Keratinocyte (primary cell): ENCODE data around the gene SPSB4. TPM values are rescaled to one million over a fixed set of nuclear protein-coding genes. Genes with fewer than 3 reads are reported as not detected.

ENCODE experiments used
- DNase-seq: peaks from one replicate; pipeline ENCODE4 v3.0.0-alpha.2; 2011; ENCODE audit warnings: low read depth, missing footprints, low spot score
- FAIRE-seq: peaks from 2 replicates; lab custom pipeline; 2011; peaks lifted over from hg19 to GRCh38; lab: Jason Lieb, UNC
- H2AFZ ChIP-seq: 2 replicates; pipeline ENCODE4 v1.6.0; 2012; ENCODE audit warnings: low read length, control low read depth, inconsistent platforms; ENCODE audit not compliant: control insufficient read depth
- H3K27ac ChIP-seq: 2 replicates; pipeline ENCODE4 v1.5.1; 2011; ENCODE audit warnings: low read length; ENCODE audit not compliant: control insufficient read depth, insufficient read depth
- H3K27me3 ChIP-seq: 3 replicates; pipeline ENCODE4 v1.6.0; 2011; ENCODE audit warnings: low read length; ENCODE audit not compliant: control insufficient read depth, insufficient read depth; ENCODE audit errors: extremely low read depth
- H3K36me3 ChIP-seq, 2 experiments: 2 replicates in 1 of 2; 3 replicates in 1 of 2; pipeline ENCODE4 v1.5.1; 2011; ENCODE audit warnings: low read length in 2 of 2, mild to moderate bottlenecking in 1 of 2; ENCODE audit not compliant: control insufficient read depth in 2 of 2, insufficient read depth in 2 of 2; ENCODE audit errors: extremely low read depth in 1 of 2
- H3K4me1 ChIP-seq: 3 replicates; pipeline ENCODE4 v1.5.1; 2011; ENCODE audit warnings: low read length; ENCODE audit not compliant: control insufficient read depth, insufficient read depth; ENCODE audit errors: extremely low read depth
- H3K4me2 ChIP-seq: 3 replicates; pipeline ENCODE4 v1.6.0; 2011; ENCODE audit warnings: low read depth, low read length; ENCODE audit not compliant: control insufficient read depth, insufficient read depth; ENCODE audit errors: extremely low read depth
- H3K4me3 ChIP-seq, 3 experiments: fragments of 200-600 bp in 1 of 3; sonication (generic) in 1 of 3; 2 replicates in 2 of 3; 3 replicates in 1 of 3; pipeline ENCODE4 v1.5.1; 2011 to 2016; ENCODE audit warnings: low read length in 3 of 3, mild to moderate bottlenecking in 3 of 3, control low read depth in 2 of 3, inconsistent platforms in 1 of 3, low read depth in 1 of 3, mixed read lengths in 1 of 3, mixed run types in 1 of 3, moderate library complexity in 1 of 3; ENCODE audit not compliant: control insufficient read depth in 2 of 3, insufficient read depth in 2 of 3; ENCODE audit errors: extremely low read depth in 1 of 3
- H3K79me2 ChIP-seq: 2 replicates; pipeline ENCODE4 v1.6.0; 2012; ENCODE audit warnings: low read length; ENCODE audit not compliant: control insufficient read depth, insufficient read depth
- H3K9ac ChIP-seq: 3 replicates; pipeline ENCODE4 v1.6.0; 2011; ENCODE audit warnings: low read length; ENCODE audit not compliant: control insufficient read depth, insufficient read depth; ENCODE audit errors: extremely low read depth
- H3K9me1 ChIP-seq: 3 replicates; pipeline ENCODE4 v1.6.0; 2011; ENCODE audit warnings: low read length; ENCODE audit not compliant: control insufficient read depth, insufficient read depth; ENCODE audit errors: extremely low read depth
- H3K9me3 ChIP-seq: 2 replicates; pipeline ENCODE4 v1.5.1; 2012; ENCODE audit warnings: low read depth, low read length; ENCODE audit not compliant: control insufficient read depth
- H4K20me1 ChIP-seq: 3 replicates; pipeline ENCODE4 v1.6.0; 2011; ENCODE audit warnings: low read length; ENCODE audit not compliant: control insufficient read depth, insufficient read depth; ENCODE audit errors: extremely low read depth
- EZH2 ChIP-seq: IDR thresholded peaks from one replicate; pipeline ENCODE4 v1.6.1; 2012; ENCODE audit warnings: inconsistent platforms, mild to moderate bottlenecking, low read length, moderate library complexity
- dilution Hi-C: fragments of 300-500 bp; cut with MboI; formaldehyde crosslinking; loops from one replicate; pipeline ENCODE4 v1.7.0; 2020; ENCODE audit warnings: low sequenced_read_pairs; ENCODE audit not compliant: extremely low pct_ligation_motif_present
- polyA plus RNA-seq, 5 experiments: library from polyadenylated mRNA; depleted of rRNA in 3 of 5; stranded (reverse) in 3 of 5; stranded (forward) in 1 of 5; unstranded in 1 of 5; fragments of >200 nt; gene quantifications; 1 replicate in 1 of 5; 2 replicates in 3 of 5; 3 replicates in 1 of 5; pipeline versions ENCODE4 v1.2.1 to v1.2.3, GENCODE V29; 2011 to 2012; ENCODE audit warnings: missing spikeins in 2 of 5, low read depth in 1 of 5, low replicate concordance in 1 of 5
- TF ChIP-seq, protein P1 (sequence below), 3 experiments: IDR thresholded peaks in 1 of 3; conservative IDR thresholded peaks in 1 of 3; optimal IDR thresholded peaks in 1 of 3; 2 replicates in 2 of 3; 3 replicates in 1 of 3; pipeline versions ENCODE3 to v1.5.1; 2011; ENCODE audit warnings: low read length in 3 of 3, mild to moderate bottlenecking in 3 of 3, moderate library complexity in 2 of 3, control low read depth in 1 of 3, inconsistent platforms in 1 of 3; ENCODE audit not compliant: insufficient read depth in 2 of 3; ENCODE audit errors: extremely low read depth in 1 of 3

Gene SPSB4
- polyA plus RNA-seq, 1 donor (not counting 4 experiments of a cell fraction or from before 2014, with no cell fraction given) = not detected

DNA sequence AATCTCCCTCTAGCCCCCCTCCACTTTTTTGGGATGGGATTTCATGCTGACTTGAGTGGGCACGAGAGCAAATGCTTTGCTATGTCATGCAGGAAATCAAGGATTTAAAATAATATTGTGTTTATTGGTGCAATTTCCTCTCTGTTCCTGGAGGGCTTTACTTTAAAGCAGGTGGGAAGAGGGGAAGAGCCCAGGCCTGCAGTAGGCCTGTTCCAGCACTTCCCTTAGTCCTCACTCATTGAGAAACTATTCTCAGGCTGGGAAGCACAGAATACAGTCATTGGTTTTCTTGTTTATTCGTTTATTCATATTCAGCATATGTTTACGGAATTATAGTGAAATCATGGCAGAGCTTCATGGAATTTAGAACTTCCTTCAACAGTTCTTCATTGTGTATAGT lies 41.7 kb upstream of the SPSB4 start:
- TF ChIP-seq, protein P1, sequence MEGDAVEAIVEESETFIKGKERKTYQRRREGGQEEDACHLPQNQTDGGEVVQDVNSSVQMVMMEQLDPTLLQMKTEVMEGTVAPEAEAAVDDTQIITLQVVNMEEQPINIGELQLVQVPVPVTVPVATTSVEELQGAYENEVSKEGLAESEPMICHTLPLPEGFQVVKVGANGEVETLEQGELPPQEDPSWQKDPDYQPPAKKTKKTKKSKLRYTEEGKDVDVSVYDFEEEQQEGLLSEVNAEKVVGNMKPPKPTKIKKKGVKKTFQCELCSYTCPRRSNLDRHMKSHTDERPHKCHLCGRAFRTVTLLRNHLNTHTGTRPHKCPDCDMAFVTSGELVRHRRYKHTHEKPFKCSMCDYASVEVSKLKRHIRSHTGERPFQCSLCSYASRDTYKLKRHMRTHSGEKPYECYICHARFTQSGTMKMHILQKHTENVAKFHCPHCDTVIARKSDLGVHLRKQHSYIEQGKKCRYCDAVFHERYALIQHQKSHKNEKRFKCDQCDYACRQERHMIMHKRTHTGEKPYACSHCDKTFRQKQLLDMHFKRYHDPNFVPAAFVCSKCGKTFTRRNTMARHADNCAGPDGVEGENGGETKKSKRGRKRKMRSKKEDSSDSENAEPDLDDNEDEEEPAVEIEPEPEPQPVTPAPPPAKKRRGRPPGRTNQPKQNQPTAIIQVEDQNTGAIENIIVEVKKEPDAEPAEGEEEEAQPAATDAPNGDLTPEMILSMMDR (optimal IDR thresholded peaks at IDR 0.05 in 1 of 3, IDR thresholded peaks at IDR 0.05 in 1 of 3, conservative IDR thresholded peaks at IDR 0.05 in 1 of 3; ENCODE audit: extremely low read depth in 1 of 3, insufficient read depth in 2 of 3, low read length in 3 of 3) = no peak
- no peak for TF ChIP-seq EZH2
- no peak overlapping the region for H3K4me3 ChIP-seq
- DNase-seq (no peak), FAIRE-seq (no peak)
- dilution Hi-C loops = no loop called here
- H3K36me3 ChIP-seq = no peaks in the 10 kb centered on the region
- H3K79me2 ChIP-seq = no peaks in the 10 kb centered on the region
- H3K9ac ChIP-seq = no peak overlapping the region
- no peaks in the 10 kb centered on the region for H3K27me3 ChIP-seq
- no peaks in the 10 kb centered on the region for H4K20me1 ChIP-seq
- peaks cover 2% of the 10 kb centered on the region for H3K4me1 ChIP-seq
- no peak overlapping the region for H3K27ac ChIP-seq
- H3K4me2 ChIP-seq = no peak overlapping the region
- H3K9me3 ChIP-seq = no peaks in the 10 kb centered on the region
- H2AFZ ChIP-seq = no peak overlapping the region
- no peaks in the 10 kb centered on the region for H3K9me1 ChIP-seq

DNA sequence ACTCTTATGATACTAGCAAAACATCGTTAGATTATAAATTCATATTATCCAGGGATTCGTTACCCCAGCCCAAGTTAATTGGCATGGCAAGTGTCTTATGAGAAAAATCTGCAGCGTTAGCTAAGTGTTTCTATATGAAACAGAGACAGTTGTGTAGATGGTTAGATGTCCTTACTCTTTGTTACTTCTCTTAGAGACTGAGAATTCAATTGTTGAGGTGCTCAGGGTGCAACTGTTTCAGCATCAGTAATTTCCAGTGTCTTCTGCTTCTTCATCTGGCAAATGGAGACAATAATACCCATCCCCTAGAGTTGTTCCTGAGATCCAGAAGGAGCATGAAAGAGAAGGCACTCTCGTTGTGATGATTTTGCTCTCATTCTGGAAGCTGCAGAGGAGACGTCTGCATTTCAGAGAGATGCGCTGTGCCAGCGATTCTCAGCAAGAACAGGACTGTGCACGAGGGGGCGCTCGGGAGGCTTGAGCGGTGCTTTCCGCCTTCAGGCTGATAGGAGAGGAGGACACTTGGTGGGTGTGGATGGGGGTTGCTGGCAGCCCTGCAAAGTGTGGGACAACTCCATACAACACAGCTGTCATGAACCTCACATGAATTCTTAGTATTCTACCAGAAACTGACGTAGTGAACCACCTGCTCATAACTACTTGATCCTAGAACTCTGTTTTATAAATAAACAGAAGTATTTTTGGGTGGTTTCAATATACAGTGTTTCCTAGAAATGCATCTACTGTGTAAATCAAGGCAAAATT lies 39.7 kb upstream of the SPSB4 start:
- Histone ChIP-seq H4K20me1 (no peaks in the 10 kb centered on the region), H3K4me3 (no peak overlapping the region), H3K9me3 (no peaks in the 10 kb centered on the region), H3K4me2 (no peak overlapping the region), H3K9ac (no peak overlapping the region), H3K9me1 (no peaks in the 10 kb centered on the region), H3K36me3 (no peaks in the 10 kb centered on the region), H3K79me2 (no peaks in the 10 kb centered on the region), H3K4me1 (peaks cover 2% of the 10 kb centered on the region), H3K27ac (no peak overlapping the region), H3K27me3 (no peaks in the 10 kb centered on the region), H2AFZ (no peak overlapping the region)
- peak; percentile 74 for FAIRE-seq
- dilution Hi-C loops = no loop called here
- TF ChIP-seq EZH2 = no peak
- TF ChIP-seq, protein P1 (optimal IDR thresholded peaks at IDR 0.05 in 1 of 3, IDR thresholded peaks at IDR 0.05 in 1 of 3, conservative IDR thresholded peaks at IDR 0.05 in 1 of 3; ENCODE audit: extremely low read depth in 1 of 3, insufficient read depth in 2 of 3, low read length in 3 of 3) = peak; percentile 90 to 93 (median 92)
- peak; percentile 9 for DNase-seq
